GM12875 (cell line): ENCODE data around the gene IFNAR1.

Experiments
- H3K4me3 ChIP-seq: one replicate; pipeline ENCODE4 v1.5.1; 2011; ENCODE audit warnings: low read depth, low read length, control low read depth
- CTCF ChIP-seq: IDR thresholded peaks from 2 replicates; pipeline ENCODE4 v1.5.1; 2011; ENCODE audit warnings: low read depth, mild to moderate bottlenecking, control low read depth, inconsistent platforms, low read length, moderate library complexity, borderline replicate concordance; ENCODE audit not compliant: insufficient read depth

The IFNAR1 gene

GRCh38 chr21:33368576-33368975, 43.8 kb downstream of the IFNAR1 start:
- no peak overlapping the region for H3K4me3 ChIP-seq
- TF ChIP-seq CTCF: no peak

DNA sequence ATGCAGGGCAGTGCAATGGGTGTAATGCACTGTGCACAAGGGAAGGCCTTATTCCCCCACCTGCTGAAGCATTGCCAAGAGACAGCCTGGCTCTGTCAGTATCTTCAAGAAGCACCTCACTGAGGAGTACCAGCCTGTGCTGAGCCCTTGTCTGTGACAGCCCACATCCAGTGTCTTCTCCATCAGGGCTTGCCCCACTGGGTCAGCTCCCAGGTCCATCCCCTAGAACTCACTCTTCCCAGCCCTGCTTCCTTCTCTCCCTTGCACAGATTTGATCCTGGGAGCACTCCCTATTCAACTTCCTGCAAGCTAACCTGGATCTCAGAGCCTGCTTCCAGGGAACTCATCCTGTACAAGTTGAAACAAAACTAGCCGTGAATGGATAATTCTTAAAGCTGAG, 44.8 kb downstream of the IFNAR1 start:
- no peak overlapping the region for H3K4me3 ChIP-seq
- no peak for TF ChIP-seq CTCF

DNA sequence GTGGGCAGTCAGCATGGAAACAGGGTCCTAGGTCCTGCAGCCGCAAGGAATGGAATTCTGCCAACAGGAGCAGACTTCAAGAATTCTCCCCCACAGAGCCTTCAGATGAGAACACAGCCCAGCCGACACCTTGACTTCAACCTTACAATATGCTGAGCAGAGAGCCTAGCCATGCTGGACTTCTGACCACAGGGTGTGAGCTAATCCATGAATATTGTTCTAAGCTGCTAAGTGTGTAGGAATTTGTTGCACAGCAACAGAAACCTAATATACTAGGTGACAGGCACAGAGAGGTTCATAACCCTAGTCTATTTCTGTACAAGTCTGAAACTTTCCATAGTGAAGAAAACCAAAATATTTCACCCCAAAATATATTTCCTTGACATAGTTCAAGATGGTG, 45.5 kb downstream of the IFNAR1 start:
- no peak overlapping the region for H3K4me3 ChIP-seq
- TF ChIP-seq CTCF: no peak

GRCh38 chr21:33371366-33371765, 46.6 kb downstream of the IFNAR1 start:
- no peak overlapping the region for H3K4me3 ChIP-seq
- no peak for TF ChIP-seq CTCF

DNA sequence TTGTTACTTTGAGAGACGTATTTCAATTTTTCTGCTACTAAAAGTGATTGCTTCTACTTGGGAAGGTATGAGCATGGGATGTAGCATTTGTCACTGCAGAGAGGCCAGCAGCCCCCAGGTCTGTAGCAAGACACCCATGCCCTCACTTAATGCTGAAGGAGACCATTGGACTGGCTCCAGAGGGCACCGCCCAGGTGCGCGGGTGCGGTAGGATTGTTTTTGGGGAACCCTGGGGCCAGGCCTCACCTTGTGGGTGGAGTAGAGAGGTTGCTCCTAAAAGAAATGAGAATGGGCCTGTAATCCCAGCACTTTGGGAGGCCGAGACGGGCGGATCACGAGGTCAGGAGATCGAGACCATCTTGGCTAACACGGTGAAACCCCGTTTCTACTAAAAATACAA, 47.8 kb downstream of the IFNAR1 start:
- no peak for TF ChIP-seq CTCF
- H3K4me3 ChIP-seq: no peak overlapping the region

DNA sequence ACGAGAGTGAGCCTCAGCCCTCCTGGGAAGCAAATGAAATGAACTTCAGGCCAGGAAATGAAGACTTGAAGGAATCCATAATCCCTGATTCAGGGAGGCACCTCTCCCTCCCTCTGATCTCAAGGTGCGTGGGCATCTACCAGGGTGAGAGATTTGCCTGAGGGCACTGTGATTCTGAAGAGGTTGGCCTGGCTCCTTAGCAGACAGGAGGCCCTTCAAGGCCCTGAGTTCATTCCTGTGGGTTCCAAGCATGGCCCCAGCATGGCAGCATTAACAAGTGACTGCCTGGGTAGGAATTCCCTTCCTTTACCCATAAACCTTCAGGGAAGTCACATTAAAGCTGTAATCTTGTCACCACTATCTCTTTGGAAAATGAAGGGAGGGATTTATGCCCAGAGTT, 48.7 kb downstream of the IFNAR1 start:
- no peak for TF ChIP-seq CTCF
- no peak overlapping the region for H3K4me3 ChIP-seq

DNA sequence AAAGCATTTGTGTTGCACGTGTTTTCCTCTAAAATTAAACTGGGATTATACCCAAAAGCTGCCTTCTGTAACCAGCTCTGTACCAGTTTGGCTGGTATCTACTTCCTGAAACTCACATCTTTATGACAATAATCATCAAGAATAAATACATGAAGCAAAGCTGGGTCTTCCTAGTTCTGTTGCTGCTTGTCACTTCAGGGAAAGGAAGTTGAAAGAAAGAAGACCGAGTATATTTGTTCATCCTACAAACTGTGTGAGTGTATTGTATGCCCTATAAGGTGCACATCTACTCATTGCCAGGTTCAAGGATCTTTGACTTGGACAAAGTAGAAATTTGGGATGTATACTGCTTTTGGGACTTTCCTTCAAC, 49.3 kb downstream of the IFNAR1 start:
- H3K4me3 ChIP-seq: no peak overlapping the region
- TF ChIP-seq CTCF: no peak
